ENCODE results near the gene CPNE4.
A peak's percentile ranks its signal among the peaks of the same experiment; 100 is the strongest.

Gene CPNE4

DNA sequence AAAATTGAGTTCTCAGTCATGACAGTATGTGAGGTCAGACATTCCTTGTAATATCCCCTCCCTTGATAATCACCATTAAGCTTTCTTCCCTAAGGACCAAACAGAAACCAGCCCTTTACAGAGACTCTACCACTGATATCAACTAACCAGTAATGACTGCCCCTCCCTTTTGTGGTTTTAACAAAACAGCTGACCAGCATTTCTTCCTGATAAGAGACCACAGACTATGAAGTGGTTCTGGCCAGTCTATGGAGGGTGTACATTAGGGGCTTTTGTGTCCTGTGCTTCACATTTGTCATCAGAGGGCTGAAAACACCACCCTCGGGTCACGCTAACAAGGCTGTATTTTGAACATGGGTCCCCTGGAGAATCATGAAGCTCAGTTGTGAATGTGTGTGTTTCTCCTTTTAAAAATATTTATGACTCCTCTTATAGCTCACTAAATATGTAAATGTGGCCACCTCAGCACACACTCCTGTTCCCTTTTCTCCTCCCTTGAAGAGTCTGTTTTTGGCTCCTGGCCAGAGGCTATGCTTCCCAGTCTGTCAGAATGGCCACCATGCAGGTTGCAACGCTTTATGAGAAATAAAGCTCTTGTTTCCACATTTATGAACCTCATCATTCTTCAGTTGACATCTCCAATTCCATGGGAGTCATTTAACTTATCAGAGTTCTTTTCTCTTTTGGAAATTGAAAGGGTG is 239.3 kb downstream of the CPNE4 start:
- peak; percentile 25 for DNase-seq

DNA sequence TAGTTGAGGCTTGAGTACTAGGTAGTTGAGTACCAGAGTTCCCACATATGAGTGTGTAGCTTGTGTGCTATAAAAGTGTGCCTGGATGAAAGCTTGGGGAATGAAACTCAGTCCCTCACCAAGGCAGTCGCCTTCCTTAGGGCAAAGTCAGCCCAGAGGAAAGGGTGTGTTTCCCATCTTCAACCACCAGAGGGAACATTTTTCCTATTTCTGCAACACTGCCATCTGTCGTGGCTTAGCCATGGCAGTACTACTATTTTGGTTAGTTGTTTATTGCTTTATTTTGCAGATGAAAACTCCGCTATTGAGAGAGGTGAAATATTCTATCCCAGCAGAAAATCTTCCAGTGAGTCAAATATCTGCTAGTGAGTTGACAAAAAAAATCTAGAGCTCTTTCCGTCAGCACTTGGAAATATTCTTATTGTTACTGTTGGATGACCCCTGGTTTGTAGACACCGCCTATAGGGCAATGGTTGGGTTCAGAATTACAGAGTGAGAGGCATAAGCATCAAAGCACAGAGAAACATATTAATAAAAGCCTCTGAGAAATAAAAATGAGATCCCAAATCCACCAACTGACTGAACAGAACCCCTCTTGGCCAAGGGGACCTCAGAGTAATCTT is 239.9 kb downstream of the CPNE4 start:
- peak; percentile 62 for DNase-seq

DNA sequence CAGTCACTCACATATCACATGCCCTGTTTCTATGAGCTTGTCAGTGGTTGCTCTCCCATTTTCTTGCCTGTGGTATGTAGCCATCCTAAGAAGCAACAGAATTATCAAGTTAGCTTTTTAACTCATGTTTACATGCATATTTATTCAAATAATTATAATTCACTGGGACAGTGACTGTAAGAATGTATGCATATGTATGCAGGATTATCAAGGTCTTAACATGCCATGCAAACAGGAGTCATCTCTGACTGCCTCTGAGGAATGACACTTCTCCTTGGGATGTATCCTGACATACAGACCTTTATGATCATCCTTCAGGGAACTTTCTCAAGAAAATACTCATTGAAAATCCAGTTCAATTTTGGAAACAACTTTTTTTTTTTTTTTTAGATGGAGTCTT is 240.9 kb downstream of the CPNE4 start:
- no peak for DNase-seq

DNA sequence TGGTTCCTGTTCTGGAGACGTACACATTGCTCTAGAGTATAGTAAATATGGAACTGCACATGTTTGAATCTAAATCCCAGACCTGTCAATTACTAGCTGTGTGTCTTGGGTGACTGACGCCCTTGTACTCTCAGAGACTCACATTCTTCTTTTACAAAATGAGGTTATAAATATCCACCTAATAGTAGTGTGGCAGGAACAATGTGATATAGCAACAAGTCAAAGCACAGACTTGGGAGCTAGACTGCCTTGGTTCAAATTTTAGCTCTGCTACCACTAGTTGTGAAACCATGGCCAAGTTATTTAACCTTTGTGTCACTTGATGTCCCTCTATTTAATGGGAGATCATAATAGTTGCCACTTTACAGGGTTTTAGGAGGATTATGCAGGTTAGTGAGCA is 245.6 kb downstream of the CPNE4 start:
- DNase-seq = no peak

DNA sequence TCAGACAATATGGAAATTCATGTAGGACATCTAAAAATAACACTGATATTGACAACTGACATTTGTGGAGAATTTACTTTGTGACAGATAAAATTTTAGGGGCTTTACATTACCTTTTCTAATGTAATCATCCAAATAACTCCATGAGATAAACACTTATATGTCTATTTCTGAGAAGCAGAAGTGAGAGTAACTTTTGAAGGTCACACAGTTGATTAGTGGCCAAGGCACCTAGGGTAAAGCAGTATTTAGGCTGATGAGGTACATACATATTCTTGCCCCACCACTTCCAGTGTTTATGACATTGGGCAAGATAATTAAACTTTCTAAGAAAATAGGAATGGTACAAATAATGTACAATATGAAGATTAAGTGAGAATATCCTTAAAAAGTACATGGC is 248.4 kb downstream of the CPNE4 start:
- DNase-seq = no peak

DNA sequence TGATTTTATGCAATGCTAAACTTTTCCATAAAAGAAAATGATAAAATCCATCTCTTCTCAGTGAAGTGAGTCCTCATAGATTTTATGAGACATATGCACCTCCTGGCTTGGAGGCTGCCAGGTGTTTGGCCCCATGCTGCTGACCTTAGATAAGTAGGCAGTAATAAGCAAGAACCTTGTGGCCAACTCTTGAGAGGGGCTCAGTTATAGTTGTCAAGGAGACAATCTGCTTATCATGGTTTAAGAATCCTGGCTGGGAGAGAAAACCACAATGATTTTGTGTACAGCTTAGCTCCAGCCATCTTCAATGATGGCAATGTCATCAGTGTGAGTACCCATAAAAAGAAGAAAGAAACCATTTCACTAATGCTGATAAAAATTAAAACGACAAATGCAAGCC is 252.1 kb downstream of the CPNE4 start:
- no peak for DNase-seq

DNA sequence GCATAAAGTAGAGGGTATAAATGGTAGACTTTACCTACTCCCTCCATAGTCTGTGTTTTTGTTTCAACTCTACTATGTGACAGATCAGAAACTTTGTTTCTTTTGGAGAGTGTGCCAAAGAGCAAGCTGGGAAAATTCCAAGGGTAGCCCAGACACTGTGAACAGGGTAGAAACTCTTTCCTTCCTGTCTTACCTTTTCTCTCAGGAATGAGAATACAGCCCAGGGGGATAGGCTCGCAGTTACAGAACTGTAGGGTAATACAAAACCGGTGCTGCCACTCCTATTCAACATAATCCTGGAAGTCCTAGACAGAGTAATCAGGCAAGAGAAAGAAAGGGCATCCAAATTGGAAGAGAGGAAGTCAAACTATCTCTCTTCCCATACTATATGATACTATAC is 256.3 kb downstream of the CPNE4 start:
- no peak for DNase-seq

DNA sequence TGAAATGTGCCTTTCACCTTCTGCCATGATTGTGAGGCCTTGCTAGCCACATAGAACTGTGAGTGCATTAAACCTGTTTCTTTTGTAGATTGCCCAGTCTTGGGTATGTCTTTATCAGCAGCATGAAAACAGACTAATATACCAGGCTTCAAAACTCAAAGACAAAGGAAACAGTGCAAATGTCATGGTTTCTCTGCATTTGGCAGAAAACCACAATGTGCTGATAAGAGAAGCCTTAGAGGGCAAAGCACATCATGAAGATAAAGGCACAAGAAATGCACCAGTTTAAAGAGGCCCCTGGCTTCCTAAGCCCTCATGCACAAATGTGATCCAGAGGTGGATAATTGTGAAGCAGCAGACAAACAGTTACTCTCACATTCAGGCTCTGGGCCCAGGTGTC is 259.2 kb downstream of the CPNE4 start:
- DNase-seq = no peak

DNA sequence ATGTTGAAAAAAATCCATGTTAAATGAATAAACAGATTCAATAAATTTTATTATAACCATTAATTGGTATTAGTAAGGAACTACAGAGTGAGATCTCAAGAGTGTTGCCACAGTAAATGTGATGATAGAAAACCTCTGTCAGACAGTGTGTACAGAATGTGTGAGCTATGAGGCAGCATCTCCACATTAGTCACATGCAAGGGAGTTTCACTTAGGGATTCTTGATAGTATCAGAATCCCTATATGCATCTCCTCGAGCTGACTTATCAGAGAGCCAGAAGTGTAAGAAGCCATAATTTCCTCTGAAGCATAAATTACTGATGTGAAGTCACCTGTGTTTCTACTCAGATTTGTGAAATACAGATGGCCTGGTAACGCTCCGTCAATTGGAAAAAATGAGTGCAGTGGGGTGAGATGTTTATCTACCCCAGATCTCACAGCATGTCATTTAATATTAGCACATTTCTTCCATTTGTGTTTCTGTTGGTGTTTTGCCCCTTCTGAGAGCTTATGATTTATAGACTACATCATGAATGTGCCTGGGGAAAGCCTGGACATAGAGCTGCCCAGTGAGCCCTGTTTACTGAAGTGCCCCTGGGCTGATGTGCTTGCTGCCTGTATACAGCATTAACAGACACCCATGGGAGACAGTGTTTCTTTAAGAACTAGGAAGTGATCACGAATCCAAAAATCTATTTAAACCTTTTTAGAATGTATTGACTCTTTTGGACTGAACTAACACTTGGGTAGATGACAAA is 262.4 kb downstream of the CPNE4 start:
- DNase-seq = no peak

DNA sequence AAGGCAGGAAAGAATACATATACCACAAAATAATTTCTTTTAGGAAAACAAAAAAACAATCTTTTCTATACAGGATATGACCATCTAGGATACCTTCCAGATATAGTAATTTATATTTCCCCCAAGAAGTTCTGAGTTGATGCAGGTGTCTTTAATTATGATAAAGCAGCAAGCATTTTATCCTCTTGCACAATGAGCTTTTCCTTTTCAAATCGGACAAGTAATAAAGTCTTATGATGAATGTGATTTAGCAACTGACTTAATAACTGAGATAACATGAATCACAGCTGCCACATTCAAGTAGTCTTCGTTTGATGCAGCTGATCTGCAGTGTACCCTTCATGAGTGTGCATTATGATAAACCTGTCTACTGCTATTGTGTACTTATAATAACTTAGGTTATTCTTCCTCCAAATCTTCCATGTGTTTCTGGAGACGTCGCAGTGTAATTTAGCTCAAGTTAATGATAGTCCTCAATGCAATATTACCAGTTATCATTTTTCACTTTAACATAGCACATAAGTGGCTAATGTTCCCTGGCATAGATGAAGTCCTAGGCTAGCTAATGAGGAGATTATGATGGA is 271.7 kb downstream of the CPNE4 start:
- peak; percentile 58 for DNase-seq

DNA sequence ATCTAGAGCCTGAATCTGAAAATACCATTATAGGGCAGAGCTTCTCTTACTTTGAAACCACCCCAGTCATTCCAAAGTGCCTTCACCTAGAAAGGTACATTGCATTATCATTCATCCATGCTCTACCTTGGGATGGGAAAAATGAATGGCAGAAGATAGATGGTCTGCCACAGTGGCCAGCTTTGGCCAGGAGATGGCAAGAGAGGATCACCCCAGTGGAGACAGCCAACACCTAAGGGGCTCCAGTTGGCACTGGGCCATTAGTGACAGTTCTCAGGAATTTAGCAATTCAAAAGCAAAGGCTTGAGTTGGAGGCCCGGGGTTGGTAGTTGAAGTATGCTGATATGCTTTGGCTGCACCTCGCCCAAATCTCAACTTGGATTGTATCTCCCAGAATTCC is 278.4 kb downstream of the CPNE4 start:
- DNase-seq = no peak

DNA sequence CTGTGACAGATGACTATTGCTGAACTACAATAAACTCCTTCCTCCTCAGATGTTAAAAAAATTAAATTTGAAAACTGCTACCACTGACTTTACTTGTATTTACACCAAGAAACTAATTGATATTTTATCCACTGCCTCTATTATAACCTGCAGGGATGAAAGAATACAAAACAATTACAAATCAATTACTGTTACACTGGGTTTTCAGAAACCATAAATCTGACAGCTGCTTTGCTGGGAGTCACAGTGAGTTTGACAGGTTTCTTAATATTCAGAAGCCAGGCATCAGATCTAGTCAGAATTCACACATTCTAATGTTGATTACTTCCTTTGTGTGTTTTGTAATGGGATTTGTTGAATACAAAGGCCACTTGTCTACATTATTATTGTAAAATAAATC is 279.4 kb downstream of the CPNE4 start:
- DNase-seq = no peak

DNA sequence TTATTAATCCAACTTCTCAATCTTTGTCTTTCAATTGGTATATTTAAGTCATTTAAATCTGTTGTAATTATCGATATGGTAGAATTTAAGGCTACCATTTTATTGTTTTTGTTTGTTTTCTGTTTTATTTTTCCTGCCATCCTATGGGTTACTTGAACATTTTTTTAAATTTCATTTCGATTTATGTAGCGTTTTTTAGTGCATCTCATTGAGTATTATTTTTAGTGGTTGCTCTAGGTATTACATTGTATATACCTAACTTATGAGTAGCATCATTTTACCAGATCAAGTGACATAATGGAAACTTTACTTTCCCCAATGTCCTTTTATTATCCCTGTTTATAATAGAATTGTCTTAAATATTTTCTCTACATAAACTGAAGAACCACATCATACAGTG is 284.6 kb downstream of the CPNE4 start:
- DNase-seq = no peak

DNA sequence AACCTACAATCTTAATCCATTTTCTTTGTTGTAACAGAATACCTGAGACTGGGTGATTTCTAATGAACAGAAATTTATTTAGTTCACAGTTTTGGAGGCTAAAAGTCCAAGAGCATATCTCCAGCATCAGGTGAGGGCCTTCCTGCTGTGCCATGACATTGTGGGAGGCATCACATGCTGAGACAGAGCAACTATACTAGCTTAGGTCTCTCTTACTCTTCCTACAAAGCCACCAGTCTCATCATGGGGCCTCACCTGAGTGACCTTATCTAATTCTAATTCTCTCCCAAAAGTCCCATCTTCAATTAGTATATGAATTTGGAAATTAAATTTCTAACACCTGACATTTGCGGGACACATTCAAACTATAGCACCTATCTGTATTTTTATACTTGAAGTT is 285.0 kb downstream of the CPNE4 start:
- DNase-seq = no peak

DNA sequence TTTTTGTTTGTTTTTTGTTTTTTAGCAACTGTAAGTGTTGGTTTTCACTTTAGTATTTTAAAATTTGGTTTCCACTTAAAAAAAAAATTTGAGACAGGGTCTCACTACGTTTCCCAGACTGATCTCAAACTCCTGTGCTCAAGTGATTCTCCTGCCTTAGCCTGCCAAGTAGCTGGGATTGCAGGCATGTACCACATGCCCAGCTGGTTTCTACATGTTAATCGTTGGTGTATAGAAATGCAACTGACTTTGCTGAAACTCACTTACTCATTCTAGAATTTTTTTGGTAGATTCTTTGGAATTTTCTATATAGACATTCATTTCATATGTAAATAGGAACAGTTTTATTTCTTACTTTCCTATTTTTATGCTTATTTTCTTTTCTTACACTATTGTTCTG is 287.3 kb downstream of the CPNE4 start:
- DNase-seq = no peak

DNA sequence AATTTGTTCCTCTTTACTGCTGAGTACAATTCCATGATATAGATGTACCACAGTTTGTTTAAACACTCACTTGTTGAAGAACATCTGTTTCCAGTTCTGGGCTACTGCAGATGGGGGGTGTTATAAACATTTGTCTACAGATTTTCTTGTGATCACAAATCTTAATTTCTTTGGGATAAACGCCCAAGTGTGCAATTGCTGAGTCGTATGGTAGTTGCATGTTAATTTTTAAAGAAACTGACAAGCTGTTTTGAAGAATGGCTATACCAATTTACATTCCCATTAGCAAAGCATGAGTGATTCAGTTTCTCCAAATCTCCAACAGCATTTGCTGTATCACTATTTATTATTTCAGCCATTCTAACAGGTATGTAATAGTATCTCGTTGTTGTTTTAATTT is 290.0 kb downstream of the CPNE4 start:
- peak; percentile 16 for DNase-seq

DNA sequence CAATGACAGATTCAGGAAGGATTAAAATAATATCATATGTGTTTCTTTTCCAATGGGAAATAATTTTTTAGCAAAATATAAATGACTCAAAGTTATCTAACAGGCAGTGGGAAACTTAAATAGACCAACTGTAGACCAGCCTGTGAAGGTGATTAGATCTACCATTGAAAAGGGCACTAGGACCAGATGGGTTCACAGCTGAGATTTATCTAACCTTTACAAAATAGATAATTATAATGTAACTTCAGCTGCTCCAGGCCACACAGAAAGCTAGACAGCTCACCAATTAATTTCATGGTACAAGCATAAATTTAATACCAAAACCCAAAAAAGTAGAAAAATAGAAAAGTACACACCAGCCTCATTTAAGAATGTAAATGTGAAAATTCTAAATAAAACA is 291.7 kb downstream of the CPNE4 start:
- no peak for DNase-seq

DNA sequence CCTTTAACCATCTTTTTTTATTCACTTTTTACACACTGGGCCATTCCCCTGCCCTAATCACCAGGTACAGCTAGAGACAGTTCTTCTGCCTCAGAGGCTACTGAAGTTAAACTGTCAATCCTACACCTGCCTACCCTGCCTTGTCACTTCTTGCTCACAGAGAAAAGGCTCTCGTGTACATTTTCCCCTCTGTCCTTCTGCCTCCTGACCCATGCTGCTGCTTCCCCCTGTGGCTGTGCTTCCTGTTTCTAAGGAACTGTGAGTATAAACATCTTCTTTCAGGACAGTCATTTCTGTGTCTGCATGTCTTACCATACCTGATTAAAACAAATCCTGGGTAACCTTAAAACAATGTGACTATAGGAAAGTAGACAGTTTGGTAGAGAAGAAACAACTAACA is 295.6 kb downstream of the CPNE4 start:
- DNase-seq = no peak

DNA sequence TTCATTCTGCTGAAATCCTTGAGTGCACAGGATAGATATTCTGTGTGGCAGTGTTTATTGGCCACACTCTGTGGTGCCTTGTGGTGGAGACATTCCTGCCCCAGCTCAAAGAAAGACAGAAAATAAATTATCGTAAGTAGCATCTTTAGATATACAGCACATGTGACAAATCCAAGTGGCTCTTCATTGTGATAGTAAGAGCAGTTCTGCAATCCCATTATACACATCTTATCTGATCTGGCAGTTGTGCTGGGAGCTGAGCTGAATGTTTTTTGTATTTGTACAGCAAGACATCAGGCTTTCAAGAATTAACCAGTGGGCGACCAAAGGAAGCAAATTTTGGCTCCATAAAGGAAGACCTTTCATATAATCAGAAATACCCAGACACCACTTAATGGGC is 296.7 kb downstream of the CPNE4 start:
- no peak for DNase-seq

DNA sequence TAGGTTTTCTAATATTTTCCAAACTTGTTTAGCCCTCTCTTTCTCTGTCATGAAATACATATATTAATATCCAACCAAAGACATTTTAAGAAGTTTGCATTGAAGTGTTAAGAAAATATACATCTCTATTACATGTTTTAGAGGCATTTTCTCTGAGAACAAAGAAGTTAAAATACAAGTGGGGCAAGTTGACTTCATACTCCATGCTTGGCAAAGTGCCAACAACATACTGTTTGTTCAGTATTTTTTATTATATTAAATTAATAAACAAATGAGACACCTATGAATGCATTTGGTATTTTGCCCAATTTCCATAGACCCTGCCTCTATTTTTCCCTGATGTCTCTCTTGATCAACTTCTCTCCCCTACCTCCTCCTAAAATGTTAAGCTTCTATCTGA is 299.3 kb downstream of the CPNE4 start:
- DNase-seq = no peak

DNA sequence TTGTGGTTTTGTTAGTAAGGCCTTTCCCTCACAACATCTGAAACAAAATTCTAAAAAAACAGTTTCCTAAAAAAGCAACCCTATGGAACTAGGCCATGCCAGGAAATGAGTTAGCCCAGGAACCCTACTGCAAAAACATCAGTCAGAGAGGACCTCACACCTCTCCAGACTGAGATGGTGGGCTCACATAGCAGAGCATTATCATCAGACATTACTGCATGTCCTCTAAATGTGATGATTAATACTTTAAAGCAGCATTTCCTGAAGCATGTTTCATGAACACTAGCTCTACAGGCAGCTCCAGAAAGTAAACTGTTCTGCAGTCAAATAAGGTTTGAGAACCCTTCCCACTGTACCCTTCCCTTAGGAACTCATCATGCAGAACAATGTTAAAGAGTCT is 299.7 kb downstream of the CPNE4 start:
- DNase-seq = peak; percentile 90

DNA sequence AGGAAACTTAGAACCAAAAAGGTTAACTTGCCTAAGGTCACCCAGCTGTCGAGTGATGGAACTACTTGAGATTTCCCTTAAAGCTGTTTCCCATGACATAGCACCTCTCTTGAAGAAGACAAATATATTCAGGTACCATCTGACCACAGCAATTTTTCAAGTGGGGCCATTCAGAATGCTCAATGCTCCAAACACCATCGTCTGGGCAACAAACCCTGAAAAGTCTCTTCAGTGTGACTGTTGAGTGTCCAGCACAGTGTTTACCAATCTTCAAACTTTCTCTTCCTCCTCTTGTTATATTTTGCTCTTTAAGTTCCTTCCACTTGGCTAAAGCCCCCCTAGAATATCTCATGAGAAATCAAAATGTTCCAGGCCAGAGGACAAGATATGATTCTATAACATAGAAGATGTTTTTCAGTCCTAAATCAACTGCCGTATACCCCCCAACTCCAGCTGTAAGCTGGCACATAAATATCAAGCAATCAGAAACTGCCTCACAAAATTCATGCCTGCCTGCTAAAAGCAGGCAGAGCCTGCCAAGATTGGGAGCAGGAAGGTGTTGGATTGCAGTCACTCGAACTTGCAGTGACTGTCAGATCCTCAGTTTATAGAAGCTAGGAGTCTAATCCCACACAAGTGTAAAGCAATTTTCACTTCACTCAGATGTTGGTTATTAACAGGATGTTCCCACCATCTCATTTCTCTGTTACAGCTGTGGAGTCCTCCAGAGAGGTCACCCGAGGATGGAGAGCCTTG is 301.6 kb downstream of the CPNE4 start:
- DNase-seq = no peak

DNA sequence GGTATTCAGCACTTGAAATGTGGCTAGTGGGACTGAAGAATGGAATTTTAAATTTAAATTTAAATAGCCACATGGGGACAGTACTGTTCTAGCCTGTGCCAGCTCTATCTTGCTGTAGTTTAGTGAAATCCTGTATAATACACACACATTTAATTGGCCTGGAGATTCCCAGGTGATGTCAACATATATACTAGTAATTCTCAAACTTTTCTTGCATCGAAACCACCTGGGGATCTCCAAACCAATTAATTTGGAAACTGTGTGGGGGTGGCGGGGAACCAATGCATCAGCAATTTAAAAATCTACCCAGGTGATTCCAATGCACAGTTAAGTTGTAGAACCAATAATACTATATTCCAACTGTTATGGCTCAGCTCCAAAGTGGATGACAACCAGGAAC is 303.1 kb downstream of the CPNE4 start:
- no peak for DNase-seq

Measured in fibroblast of upper back skin (primary cell).